ENCODE results near the gene CSHL1.
"Not testable (repeated sequence)": the region's sequence is repeated elsewhere in the genome, so short reads cannot be mapped to it uniquely, and the experiment has no call there.

- TF ChIP-seq, protein P1, sequence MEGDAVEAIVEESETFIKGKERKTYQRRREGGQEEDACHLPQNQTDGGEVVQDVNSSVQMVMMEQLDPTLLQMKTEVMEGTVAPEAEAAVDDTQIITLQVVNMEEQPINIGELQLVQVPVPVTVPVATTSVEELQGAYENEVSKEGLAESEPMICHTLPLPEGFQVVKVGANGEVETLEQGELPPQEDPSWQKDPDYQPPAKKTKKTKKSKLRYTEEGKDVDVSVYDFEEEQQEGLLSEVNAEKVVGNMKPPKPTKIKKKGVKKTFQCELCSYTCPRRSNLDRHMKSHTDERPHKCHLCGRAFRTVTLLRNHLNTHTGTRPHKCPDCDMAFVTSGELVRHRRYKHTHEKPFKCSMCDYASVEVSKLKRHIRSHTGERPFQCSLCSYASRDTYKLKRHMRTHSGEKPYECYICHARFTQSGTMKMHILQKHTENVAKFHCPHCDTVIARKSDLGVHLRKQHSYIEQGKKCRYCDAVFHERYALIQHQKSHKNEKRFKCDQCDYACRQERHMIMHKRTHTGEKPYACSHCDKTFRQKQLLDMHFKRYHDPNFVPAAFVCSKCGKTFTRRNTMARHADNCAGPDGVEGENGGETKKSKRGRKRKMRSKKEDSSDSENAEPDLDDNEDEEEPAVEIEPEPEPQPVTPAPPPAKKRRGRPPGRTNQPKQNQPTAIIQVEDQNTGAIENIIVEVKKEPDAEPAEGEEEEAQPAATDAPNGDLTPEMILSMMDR (IDR thresholded peaks at IDR 0.05), result not testable (repeated sequence)
- TF ChIP-seq POLR2A (IDR thresholded peaks at IDR 0.05; ENCODE audit: low read depth); POLR2AphosphoS5 (IDR thresholded peaks at IDR 0.05): not testable (repeated sequence)
Measured at GRCh38 chr17:63917206-63917605, 6.1 kb upstream of the CSHL1 start.

Measured in esophagus muscularis mucosa (tissue), 3 donors.